Stromal cell of bone marrow (primary cell): ENCODE measurements around the gene GREM2.

Experiments
- DNase-seq: peaks from one replicate; pipeline ENCODE4 v3.0.0-alpha.2; 2012; ENCODE audit warnings: low read depth

The GREM2 gene

GRCh38 chr1:240610636-240611035 lies 1.3 kb downstream of the GREM2 start:
- no peak for DNase-seq

DNA sequence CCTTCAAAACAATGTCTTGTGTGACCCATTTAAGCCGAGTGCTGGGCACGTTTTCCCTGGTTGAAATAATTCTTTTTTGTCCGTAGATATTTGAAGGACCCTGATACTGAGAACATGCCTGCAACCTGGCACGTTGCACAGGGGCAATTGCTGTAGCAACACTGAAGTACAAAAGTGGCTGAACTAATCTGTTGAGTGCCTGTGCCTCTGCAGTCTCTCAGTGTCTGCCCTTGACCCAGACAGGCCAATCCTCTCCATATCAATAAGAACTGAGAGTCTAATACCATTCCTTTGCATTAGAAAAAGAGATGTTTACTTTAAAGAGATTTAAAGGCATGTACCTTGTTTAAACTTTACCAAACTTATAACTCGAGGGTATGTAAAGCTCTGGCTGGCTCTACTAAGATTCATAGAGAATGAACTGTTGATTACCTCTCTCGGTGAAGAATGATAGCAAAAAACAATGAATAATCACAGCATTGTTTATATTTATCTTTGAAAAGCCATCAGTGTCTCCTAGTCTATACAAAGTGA lies 2.4 kb downstream of the GREM2 start:
- DNase-seq: no peak

GRCh38 chr1:240608707-240609106 lies 3.2 kb downstream of the GREM2 start:
- no peak for DNase-seq

DNA sequence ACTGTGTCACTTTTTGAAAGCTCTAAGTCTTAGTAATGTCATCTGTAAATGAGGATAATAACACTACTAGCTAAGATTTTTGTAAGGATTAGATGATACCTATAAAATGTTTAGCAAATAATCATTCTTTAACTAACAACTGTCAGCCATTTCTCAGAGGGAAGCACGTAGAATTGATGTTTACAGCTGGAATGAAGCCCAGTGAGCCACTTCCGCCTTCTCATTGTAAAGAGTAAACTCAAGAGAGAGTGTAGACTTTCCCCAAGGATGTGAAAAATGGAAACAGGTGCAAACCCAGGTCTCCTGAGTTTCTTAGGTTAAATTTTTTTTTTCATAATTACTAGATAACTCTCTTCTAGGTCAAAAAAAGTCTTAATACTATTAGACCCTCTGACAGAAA lies 4.9 kb downstream of the GREM2 start:
- DNase-seq: no peak

DNA sequence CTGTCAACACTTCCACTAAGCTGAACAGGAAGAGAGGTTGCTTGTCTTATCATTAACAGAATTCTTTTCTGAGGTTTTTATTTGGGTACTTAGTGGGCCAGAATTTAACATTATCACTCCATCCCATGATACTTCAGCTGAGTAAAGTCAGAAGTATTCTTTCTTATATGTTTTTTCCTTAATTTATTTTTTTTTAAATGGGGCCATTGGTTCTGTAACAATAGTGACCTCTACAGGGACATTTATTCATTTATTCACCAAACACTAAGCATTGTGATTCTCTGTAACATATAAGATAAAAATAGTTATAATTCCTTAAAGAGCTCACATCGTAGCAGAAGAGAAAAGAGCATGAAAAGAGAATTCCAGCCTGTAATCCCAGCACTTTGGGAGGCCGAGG lies 9.8 kb downstream of the GREM2 start:
- DNase-seq: no peak

GRCh38 chr1:240599830-240600229 lies 12.1 kb downstream of the GREM2 start:
- DNase-seq: no peak

- no peak for DNase-seq
These were observed 12.7 kb downstream of the GREM2 start for GRCh38 chr1:240599299-240599698.

DNA sequence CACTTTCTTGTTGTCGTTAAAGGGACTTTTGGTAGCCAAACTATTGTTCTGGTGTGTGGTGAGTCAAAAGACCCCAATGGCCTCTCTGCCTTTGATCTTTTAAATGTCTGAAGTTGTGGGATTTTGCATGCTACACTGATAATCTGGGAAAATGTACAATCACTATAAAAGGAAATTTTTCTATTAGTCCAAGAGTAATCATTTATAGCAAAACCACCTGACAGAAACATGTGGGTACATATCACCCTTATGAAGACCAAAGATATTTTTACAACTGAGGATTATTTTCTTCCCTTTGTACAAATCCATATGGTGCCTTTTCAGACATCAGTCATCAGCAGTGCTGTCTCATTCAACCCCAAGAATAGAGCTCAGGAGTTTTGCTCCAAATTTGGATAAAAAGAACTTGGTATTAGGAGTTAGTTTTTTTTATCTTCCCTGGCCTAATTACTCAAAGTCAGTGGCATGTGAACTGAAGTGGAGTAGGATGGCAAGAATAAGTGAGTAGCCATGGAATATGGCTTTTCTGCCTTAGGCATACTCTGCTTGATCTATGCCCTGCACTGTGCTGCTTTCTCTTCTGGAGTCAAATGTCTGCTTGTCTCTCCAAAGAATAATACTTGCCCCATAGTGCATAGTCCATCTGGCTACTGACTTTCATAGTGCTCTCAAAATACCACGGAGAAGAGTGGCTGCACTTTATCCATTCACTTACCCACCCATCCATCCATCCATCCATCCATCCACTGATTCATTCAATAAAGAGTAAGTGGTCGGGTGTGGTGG lies 13.5 kb downstream of the GREM2 start:
- no peak for DNase-seq

GRCh38 chr1:240597153-240597745 lies 14.7 kb downstream of the GREM2 start:
- DNase-seq: no peak

- no peak for DNase-seq
These were observed 16.5 kb downstream of the GREM2 start for GRCh38 chr1:240595476-240595875.

DNA sequence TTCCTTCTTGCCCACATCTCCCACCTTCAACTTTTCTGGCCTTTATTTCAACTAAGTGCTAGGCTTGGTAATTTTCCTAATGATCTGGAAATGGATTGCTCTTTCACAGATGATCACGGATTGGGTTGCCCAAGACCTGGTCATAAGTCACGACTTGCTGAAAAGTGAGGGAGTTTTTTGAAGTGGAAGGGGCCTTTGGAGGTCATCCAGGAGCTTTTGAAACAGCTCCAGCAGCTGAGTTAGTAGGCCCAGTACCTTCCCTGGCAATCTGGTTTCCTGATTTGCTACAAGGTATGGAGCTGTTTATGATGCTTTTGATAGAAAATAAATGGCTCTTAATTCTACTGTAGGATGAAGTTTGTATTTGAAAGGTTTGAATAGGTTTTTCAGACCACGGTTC lies 20.4 kb downstream of the GREM2 start:
- DNase-seq: no peak

- no peak for DNase-seq
These were observed 20.9 kb downstream of the GREM2 start for GRCh38 chr1:240591078-240591477.

DNA sequence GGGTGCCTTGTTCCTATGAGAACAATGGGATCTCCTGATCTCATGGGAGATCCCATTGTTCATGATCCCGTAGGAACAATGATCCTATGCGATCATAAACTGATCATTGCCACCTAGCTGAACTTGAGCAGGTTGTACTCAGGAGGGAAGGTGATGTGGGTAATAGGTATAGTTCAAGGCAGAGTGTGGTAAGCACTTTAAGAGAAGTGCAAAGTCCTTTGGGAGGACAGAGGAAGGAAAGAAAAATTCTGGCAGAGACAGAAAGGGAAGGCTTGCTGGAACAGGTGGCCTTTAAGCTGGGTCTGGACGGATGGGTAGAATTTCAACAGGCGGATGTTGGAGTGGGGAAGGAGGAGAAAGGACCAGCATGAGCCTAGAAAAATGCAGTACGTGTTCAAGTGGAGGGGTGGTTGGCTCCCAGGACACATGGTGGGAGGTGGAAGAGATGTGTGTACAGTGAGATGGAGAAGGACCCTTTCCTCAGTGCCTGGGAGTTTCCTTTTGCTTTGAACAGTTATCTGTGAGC lies 22.3 kb downstream of the GREM2 start:
- no peak for DNase-seq

DNA sequence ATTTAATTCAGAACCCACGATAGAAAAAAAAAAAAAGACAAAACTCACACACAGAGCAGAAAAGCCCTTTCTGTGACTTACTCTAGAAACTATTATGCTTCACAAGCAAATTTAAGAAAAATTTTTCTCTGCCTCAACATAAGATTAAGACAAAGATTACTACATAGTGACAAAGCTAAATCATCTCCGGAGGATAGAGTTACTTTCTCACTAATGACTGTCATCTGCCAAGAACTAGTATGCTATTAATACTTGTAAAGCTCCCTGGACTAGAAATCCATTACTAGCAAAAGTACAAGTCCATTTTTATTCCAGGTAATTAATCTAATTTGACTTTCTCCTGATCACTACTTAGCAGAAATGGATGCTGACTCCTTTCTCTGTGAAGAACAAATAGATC lies 25.9 kb downstream of the GREM2 start:
- DNase-seq: no peak

DNA sequence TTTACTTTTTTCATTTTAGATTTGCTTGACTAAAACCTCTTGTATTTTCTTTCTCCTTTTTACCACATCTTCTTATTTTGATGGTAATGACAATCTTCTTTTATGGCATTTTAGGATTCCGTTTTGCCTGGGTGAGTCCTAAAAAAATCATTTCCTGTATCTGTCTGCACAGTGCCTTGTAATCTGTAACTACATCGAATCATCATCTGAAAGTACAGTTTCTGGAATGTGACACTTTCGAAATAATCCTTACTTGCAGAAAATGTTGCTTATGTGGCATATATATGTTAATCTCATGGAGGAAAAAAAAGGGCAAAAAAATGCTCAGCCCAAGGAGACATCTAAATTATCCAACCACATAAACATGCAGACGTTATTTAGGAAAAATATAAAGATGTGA lies 29.0 kb downstream of the GREM2 start:
- DNase-seq: no peak

- DNase-seq: no peak
These were observed 32.4 kb downstream of the GREM2 start for GRCh38 chr1:240579511-240579910.

GRCh38 chr1:240577095-240577494 lies 34.9 kb downstream of the GREM2 start:
- no peak for DNase-seq

DNA sequence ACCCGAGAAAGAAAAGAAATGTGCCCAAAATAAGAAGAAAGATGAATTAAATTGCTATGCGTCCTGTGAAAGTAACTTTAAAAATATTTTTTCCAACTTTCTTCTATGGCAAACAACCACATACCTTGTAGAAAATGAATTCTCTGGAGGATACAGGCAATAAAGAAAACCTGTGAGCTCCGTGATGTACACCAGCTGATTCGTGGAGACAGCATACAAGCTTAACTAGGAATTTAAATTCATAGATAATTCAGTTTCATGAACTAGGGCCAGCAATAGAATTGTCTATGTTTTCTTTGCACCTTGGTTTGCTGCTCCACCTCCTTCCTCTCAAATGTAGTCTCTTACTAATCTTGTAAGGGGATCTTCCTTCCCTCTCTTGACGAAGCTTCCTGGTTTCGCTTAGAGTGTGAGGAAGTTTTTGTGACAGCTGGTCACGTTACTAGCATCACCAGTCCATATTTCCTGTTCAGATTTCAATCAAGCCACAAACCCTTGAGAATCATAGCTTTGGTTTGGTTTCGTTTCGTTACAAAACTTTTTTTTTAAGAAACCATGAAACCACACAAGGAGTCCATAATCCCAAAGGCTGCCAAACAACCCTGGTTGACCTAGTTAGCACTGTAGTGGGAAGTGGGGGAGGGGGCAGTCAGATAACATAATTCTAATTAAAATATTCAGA lies 35.8 kb downstream of the GREM2 start:
- peak; percentile 89 for DNase-seq

GRCh38 chr1:240572328-240572727 lies 39.6 kb downstream of the GREM2 start:
- no peak for DNase-seq

GRCh38 chr1:240571782-240572181 lies 40.2 kb downstream of the GREM2 start:
- no peak for DNase-seq

DNA sequence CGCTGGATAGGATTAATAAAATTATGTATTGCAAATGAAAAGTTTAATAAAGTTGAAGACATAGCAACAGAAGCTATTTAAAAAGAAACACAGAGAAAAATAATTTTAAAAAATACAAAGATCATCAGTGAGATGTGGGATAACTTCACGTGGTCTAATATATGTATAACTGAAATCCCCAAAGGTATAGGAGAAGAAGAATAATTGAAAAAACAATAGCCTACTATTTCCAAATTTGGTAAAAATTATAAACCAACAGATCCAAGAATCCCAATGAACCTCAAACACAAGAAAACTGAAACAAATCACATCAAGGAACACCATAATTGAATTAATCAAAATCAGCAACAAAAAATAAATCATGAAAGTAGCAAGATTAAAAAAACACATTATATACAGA lies 44.9 kb downstream of the GREM2 start:
- no peak for DNase-seq

DNA sequence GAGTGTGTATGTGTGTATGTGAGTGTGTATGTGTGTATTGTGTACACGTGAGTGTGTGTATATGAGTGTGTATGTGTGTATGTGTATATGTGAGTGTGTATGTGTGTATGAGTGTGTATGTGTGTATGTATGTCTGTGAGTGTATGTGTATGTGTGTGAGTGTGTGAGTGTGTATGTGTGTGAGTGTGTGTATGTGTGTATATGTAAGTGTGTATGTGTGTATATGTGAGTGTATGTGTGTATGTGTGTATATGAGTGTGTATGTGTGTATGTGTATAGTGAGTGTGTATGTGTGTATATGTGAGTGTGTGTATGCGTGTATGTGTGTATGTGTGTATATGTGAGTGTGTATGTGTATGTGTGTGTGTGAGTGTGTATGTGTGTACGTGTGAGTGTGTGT lies 49.2 kb downstream of the GREM2 start:
- no peak for DNase-seq

GRCh38 chr1:240562111-240562590 lies 49.8 kb downstream of the GREM2 start:
- DNase-seq: no peak
